RKO (cell line): ENCODE results near the gene ANP32E.
A peak's percentile ranks its signal among the peaks of the same experiment; 100 is the strongest.

ENCODE experiments used
- DNase-seq: peaks from one replicate; pipeline ENCODE4 v3.0.0-alpha.2; 2016; ENCODE audit warnings: low spot score

The ANP32E gene

DNA sequence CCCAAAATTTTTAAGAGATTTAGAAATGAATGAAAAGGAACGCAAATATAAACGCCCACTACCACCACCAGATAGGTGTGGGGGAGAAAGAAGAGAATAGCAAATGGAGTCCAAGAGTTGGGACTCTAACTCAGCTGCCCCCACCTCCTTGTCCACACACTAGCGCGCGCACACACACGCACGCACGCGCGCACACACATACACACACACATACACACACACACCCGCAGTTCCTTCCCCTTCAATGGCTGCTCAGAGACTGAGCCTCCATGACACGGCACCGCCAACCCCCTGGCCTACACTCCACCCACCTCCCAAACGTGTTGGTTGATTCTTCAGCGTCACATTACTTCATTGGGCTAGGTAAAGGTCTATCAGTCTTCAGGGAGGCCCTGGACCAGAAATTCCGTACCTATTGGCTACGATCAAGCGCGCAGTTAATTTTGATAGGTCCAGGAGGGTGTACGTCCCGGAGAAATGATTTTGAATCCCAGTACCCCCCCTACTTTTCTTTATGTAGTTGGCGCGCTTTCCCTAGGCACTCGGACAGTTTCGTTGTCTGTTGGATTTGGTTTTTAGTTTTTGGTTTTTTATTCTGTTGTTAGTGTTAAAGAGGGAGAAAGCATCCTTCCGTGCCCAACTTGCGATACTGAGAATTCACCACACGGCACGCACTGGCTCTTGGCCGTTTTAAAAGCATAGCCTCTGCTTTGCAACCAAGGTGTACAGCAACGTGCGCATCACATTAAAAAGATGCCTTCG is at the start of gene ANP32E:
Gene ANP32E (minus strand): TSS at position 261 of the 762 bp plus-strand sequence. CDS start 326 bp downstream, outside the sequence.
- peak; percentile 100 for DNase-seq

DNA sequence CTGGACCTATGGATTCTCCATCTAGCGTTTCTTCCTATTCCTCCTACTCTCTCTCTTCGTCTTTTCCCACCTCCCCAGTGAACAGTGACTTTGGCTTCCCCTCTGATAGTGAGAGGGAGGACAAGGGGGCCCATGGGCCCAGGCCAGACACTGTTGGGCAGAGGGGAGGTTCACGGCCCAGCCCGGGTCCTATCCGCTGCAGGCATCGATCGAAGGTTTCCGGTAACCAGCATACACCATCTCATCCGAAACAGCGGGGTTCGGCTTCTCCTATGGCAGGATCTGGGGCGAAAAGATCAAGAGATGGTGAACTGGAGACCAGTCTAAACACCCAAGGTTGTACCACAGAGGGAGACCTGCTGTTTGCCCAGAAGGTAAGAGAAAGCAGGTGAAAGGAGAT is 47.3 kb upstream of the ANP32E start:
- no peak for DNase-seq

DNA sequence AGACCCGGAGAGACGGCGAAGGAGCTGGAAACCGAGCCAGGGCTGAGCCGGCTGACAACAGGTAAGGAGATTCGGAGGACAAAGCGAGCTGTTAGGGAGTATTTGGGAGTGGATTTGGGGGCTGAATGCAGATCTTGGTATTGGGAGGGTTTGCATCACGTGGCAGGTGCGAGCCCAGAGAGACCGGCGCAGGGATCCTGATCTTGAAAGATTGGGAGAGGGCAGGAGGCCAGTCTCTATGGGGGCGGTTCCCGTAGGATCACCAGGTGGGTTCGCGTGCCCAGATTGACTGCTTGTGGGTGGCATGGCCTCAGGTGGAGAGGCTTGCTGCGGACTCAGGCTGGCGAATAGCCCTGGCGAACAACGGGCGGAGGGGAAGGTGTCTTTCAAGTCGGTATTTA is 46.6 kb upstream of the ANP32E start:
- DNase-seq: no peak

DNA sequence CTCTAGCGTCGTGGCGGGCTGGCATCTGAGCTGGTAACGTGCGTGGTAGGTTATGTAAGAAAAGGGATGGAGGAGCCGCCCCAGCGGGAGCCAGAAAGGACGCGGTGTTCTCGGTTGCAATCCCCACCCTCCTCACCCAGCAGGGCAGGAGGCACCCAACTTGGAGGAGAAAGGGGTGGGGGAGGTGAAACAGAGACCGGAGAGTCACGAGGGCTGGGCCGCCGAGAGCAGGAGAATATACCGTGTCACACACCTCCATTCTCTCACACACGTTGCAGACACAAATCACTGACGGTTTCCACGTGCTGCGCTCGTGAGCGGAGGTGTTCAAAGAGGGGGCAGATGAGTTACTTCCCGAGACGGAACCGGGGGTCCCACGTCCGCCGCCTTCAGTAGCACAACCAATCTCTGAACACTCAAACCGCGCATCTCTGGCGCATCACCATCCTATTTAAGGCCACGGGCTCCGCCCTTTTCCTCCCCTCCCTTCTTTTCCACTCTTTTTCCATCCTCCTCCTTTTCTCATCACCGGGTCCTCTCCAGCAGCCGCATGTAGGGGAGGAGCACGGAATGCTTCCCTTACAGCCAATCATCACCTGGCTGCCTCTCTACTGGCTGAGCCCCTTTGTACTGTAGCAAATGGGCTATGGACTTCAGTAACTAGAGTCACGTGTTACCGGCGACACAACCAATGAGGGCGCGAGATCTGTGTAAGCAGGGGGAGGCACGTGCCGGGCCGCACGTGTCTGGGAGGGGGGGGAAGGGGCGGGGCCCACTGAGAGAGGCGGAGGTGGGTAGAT is 46.0 kb upstream of the ANP32E start, which contains the start of gene CIART:
Gene CIART (plus strand): TSS at position 797 of the 800 bp plus-strand sequence. CDS start 714 bp downstream, outside the sequence.
- DNase-seq: peak; percentile 96

DNA sequence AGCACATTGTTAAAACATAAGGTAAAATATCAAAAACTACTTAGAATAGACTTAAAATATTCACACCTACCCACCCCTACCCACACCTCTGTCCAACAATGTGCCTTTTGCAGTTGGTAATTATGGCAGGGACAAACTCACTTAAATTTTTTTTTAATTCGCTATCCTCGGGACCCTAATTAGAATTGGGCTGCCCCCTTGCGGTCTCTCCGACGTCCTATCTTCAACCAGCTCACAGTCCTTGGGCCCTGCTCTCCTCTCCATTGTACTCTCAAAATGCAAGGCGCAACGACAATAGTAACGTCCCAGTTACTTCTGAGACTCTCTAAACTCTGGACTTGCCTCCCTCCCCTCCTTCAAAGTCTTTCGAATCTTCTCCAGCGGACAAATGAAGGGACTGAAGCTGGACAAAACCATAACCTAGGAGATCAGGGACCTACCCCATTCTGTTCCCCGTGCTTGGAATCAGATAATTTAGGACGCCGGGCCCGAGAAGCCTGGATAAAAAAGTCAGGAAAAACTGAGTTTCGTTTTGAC is 45.4 kb upstream of the ANP32E start:
- peak; percentile 81 for DNase-seq

DNA sequence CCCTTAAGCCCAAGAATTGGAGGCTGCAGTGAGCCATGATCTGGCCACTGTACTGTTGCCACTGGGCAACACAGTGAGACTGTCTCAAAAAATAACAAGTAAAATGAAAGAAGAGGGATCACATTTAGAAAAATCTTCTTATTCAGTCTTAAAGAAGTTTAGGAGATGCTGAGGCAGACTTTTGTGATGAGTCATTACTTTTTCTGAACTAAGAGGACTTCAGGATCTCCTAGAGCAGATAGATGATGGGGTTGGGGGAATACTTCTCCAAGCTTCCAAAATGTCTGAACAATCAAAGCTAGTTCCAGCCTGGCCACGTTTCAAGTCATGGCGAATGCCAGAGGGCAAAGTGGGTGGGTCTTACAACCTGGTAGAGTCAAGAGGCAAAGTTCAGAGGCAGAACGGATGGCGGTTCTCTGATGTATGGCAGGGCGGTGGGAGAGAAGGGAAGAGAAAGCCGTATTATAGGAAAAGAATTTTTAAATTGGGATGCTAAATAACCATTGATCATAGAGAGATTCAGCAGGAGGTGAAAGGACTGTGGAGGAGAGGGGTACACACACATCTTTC is 44.3 kb upstream of the ANP32E start:
- no peak for DNase-seq

DNA sequence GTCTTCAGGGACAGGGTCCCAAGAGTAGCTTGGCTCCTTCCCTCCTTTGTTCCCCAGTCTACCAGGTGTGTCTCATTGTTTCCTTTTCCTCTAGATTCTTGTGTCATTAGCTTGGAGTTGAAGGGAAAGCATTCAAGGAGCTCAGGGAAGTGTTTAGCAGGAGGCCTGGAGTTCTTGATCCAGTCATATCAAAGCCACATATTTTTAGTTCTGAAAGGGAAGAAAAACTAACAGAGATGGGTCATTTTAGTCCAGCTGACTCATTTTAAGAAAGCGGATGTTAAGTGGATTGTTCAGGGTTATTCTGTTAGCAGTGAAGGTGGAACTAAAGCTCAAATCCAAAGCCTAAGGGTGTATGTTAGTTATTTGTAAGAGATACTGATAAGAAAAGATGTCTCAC is 37.4 kb upstream of the ANP32E start:
- no peak for DNase-seq

DNA sequence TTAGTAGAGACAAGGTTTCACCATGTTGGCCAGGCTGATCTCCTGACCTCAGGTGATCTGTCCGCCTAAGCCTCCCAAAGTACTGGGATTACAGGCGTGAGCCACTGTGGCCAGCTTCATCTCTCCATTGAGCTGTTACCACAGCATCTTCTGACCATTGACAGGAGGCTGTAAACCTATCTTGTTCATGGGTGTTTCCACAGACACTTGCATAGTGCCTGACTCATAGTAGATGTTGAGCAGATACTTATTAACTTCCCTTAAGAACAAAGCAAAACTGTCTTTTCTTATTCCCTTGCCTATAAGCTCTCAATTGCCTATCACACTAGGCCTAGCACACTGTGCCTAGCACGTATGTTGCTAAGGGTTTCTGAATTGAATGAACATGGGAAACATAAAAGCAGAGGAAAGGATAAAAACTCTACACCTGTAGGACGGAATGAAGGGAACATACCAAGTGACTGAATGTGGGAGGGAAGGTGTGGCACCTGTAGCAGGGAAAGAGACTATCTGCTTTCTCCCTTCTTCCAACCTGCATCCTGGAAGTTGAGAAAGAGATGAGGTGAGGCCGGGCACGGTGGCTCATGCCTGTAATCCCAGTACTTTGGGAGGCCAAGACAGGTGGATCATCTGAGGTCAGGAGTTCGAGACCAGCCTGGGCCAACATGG is 35.5 kb upstream of the ANP32E start:
- DNase-seq: no peak

DNA sequence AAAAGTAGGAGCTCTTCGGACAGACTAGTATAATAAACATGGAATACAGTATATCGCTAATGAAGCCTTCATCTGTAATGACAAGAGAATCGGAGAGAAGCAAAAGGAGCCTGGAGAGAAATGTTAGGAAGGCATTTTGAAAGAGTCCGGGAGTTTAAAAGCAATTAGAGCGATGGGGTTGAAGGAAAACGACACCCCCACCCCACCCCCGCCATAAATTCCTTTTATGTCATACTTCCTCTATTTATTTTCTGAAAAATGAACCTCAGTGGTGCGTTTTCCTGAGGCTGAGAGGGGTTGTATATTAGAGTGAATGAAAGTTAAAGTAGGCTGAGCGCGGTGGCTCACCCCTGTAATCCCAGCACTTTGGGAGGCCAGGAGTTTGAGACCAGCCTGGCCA is 33.5 kb upstream of the ANP32E start:
- DNase-seq: no peak

DNA sequence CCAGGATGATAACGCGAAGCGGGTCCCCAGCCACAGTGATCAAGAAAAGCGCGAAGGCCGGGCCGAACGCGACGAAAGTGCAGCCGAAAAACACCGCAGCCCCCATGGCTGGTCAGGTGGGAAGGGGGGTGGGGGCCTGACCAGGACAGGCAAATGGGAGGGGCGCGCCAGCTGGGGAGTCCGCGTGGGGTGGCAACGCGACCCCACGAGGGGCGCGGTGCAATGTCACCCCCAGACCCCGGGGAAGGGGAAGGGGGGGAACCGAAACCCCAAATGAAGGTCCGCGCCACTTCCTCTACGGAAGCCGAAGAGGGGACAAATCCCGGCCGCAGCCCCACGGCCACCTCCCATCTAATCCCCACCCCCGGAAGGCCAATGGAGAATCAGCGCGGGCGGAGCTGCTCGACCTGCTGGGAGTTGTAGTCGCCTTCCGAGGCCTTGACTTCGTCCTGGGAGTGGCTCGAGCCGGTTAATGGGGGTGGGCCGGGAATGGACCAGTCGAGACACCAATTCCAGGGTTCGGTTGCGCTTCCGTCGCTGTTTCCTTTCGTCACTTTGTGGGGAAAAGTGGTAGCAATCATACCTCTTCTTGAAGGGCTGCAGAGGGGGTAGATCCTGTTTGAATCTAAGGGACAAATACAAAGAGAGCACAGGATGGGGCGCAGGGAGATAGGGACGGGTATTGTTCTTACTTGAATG is 32.9 kb upstream of the ANP32E start, which contains the start of gene APH1A:
Gene APH1A (minus strand): TSS at position 312 of the 699 bp plus-strand sequence. CDS start 206 bp downstream, at position 106.
- DNase-seq: peak; percentile 97

DNA sequence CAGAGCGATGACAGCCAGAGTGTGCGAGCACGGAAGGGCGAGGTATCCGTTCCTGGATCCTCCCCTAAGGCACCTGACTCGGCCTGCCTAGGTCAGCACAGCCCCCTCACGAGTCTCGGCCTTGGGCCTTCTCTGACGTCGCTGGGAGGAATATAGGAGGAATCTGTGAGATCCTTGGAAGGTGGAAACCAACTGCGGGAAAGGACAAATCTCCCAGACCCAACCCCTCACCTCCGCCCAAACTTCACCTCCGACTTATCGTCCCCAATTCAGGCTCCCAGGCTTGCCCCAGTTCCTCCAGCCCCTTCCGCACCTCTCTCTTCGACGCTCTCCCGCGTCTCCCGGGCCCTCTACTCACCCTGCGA is 32.4 kb upstream of the ANP32E start:
- peak; percentile 30 for DNase-seq

DNA sequence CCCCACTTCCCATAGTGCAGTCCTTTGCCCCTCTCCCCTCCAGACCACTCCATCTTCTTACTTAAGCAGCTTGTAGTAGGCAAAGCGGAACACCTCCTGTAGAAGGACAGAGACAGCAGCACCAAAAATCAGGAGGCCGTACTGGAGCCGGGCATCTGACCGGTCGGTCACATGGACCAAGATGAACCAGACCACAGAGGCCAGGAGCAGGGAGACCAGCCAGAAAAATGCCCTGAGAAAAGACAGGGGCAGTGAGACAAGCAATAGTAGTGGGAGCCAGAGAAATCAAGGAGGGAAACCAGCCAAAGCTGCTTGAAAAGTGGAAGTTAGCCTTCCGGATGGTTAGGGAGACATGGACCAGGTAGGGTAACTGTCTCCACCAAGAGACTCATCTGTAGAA is 32.0 kb upstream of the ANP32E start:
- DNase-seq: no peak

DNA sequence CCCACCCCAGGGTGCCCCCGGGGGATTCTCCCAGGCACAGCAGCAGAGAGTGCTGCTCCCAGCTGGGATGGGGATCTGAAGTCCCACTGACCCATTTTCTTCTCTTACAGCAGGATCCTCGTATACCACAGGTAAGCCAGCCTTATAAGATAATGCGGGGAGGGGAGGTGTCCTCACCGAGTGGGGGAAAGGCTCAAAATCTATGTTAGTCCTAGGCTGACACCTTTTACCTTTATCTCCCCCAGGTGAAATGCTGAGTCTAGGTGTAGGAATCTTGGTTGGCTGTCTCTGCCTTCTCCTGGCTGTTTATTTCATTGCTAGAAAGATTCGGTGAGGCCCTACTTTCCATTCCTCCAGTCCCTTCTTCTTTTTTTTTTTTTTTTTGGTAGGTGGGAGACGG is 27.6 kb upstream of the ANP32E start:
- no peak for DNase-seq

DNA sequence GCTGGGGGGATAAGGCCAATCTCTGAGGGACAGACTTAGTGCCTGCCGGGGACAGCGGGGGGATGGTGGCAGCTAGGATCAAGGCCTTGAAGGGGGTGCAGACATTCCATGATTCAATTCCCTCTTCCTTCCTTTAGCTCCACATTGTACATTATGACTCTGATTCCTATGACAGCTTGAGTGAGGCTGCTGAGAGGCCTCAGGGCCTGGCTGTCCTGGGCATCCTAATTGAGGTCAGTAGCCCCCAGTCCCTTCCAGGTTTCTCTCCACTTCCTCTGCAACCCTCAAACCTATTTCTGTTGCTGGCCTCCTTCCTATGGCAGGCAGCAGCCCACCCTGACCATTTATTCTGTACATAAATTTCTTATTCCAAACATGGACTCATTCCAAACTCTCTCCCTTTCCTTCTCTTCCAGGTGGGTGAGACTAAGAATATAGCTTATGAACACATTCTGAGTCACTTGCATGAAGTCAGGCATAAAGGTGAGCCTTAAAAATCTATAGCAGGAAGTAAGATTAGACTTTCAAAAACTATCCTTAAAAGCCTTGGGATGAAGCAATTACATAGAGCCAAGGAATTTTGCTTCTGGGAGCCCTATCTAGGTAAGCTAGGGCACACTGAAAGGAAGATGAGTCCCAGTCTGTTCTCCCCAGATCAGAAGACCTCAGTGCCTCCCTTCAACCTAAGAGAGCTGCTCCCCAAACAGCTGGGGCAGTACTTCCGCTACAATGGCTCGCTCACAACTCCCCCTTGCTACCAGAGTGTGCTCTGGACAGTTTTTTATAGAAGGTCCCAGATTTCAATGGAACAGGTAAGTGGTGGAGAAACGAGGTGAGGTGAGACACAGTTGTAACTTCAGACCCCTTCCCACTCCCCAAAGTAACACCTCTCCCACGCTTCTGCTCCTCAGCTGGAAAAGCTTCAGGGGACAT is 26.7 kb upstream of the ANP32E start:
- no peak for DNase-seq

DNA sequence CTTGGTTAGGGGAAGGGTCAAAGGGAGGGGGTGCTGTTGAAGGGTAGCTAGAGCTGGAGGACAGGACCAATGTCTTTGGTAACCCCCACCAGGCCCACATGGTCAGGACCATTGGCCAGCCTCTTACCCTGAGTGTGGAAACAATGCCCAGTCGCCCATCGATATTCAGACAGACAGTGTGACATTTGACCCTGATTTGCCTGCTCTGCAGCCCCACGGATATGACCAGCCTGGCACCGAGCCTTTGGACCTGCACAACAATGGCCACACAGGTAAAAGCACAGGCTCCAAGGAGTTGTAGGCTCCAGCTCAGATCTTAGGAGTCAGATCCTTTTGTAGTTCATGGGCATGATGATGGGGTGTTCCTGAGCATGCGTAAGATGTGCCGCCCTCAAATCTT is 25.5 kb upstream of the ANP32E start:
- DNase-seq: no peak

DNA sequence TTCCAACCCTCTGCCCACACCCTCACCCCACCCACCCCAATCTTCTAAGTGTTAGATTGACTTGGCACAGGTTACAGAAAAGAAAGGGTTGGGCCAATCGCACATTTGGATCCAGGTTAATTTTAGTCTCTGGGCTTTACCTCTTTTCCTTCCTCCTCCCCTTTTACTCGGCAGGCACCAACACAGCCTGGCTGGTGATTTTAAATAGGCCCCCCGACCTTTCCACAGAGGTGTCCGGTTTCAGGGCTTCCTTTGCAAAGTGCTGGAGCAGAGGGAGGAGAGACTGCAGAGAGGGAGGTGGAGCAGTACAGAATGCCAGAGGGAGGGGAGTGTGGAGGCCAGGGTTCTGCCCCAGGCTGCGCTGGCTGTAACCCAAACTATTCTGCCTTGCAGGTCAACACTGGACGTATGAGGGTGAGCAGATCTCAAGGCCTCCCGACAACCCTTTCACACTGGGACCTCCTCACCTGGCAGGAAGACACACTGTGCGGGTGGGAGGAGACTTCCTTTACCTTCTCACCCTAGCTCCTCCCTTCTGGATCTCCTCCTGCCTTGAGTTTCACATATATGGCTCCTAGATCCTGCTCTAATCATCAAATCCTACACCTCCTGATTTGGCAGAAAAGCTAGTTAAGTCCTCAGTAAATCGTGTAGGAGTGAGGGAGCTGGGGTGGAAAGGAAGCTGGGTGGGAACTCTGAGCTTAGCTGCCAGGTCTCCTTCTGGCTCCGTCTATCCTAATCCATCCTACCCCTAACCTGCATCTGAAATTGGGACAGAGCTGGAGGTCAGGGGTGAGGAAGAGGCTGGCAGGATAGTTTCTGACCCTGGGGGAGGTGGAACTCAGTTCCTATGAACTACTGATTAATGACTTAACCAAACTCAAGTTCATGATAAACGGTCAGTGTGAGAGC is 24.1 kb upstream of the ANP32E start:
- DNase-seq: no peak

DNA sequence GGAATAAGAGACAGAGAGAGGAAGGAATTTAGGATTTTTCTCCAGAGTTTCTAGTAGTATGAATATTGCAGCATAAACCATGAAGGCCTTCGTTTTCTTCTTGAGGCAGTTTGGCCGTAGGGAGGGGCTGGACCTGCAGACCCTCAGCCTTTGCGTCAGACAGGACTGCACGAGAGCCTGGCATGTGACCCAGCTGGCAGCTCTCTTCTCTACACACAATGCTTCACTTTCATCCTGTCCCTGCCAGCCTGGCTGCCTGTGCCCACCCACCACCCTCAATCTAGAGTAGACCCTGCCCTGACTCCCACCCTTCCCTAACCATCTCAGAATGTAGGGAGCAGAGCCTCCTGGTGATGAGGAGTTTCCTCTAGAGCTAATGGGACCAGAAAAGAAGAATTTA is 23.3 kb upstream of the ANP32E start:
- no peak for DNase-seq

DNA sequence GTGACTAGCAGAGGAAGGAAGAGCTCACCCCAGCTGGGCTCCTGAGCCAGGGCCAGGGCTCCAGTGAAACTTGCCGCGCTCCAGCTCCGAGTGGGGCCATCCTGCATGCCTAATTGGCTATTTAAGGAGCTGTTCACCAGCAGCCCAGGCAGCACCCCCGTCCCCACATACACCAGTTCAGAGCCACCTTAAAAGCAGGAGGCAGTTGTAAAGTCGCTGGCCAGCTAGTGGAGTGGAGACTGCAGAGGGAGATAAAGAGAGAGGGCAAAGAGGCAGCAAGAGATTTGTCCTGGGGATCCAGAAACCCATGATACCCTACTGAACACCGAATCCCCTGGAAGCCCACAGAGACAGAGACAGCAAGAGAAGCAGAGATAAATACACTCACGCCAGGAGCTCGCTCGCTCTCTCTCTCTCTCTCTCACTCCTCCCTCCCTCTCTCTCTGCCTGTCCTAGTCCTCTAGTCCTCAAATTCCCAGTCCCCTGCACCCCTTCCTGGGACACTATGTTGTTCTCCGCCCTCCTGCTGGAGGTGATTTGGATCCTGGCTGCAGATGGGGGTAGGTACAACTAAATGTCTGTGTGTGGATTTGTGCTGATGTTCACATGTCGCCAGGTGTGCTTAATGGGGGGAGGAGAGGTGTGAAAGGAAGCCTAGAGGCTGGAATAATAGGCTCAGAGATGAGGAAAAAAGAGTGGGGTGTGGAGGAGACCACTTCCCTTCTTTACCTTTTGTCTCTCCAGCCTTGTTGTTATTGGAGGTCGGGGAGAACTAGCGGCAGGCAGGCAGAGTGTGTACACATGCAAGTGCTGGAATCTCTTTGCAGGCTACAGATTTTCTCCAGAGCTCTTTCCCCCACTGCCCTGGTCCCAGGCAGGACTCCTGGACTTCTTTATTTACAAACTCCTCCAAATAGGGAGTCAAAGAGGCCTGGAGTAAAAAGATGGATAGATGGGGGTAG is 22.0 kb upstream of the ANP32E start, which contains the start of gene CA14:
Gene CA14 (plus strand): TSS at position 151 of the 962 bp plus-strand sequence. CDS start 355 bp downstream, at position 506.
- no peak for DNase-seq
